ENCODE data around the gene LUZP2. TPM values are rescaled to one million over a fixed set of nuclear protein-coding genes. Genes with fewer than 3 reads are reported as not detected.

Gene LUZP2
- total and polyA plus RNA-seq, 9 of the 15 experiments (the other 6 are each of a cell fraction or from before 2014, with no cell fraction given), result not detected

DNA sequence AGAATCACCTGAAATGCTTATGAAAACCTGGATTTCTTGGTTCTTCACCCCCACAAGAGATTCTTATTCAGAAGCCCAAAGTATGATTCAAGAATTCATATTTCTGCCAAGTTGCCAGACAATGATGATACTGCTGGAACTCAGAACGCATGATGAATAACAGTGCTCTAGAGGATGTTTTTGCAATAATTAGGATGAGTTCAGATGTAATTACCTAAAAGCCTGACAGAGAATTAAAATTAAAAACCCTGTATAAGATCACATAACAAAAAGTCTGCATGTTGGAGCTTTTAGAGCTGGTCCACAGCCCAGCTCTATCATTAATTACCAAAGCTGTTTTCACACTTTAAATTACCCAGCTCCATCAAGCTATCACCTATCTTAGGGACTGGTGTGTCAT, 211.8 kb downstream of the LUZP2 start (continued):
- no peak for TF ChIP-seq JUND (IDR thresholded peaks at IDR 0.05; ENCODE audit: borderline replicate concordance, low read depth, low read length)
- TF ChIP-seq JUND (tag; IDR thresholded peaks at IDR 0.05; ENCODE audit: borderline replicate concordance, low read depth, low read length), result no peak
- TF ChIP-seq PHB2 (IDR thresholded peaks at IDR 0.05; ENCODE audit: low read depth), result no peak
- no peak for TF ChIP-seq PHB (CRISPR knock-in tag; IDR thresholded peaks at IDR 0.05)
- no peak for TF ChIP-seq NUFIP1 (IDR thresholded peaks at IDR 0.05; ENCODE audit: partially characterized antibody)
- no peak for TF ChIP-seq MIER1 (IDR thresholded peaks at IDR 0.05; ENCODE audit: low read depth)
- TF ChIP-seq MBD1 (CRISPR knock-in tag; IDR thresholded peaks at IDR 0.05), result no peak
- no peak for TF ChIP-seq ZNF57 (CRISPR knock-in tag; IDR thresholded peaks at IDR 0.05)
- TF ChIP-seq TARDBP (IDR thresholded peaks at IDR 0.05), result no peak

GRCh38 chr11:24709928-24710565, 213.2 kb downstream of the LUZP2 start:
- FAIRE-seq, result no peak
- no peaks in the 10 kb centered on the region for H3K4me1 ChIP-seq (replicated peaks in 1 of 2; ENCODE audit: control insufficient read depth in 2 of 2, insufficient read depth in 2 of 2, low read length in 2 of 2)
- DNase-seq (ENCODE audit: extremely low read depth in 1 of 4, low spot score in 3 of 4), result no peak
- no peaks in the 10 kb centered on the region; the same call in 1 of the 2 replicates for H3K9me3 ChIP-seq (replicated peaks; ENCODE audit: control insufficient read depth, insufficient read depth, low read depth, low read length)
- H3K9me1 ChIP-seq (ENCODE audit: control insufficient read depth, insufficient read depth, low read length), result no peaks in the 10 kb centered on the region
- H3K36me3 ChIP-seq (ENCODE audit: control insufficient read depth, insufficient read depth, low read length), result no peaks in the 10 kb centered on the region
- no peak overlapping the region for H3K9ac ChIP-seq (ENCODE audit: insufficient read depth in 1 of 2, low read depth in 2 of 2, low read length in 2 of 2)
- intact Hi-C loops (cut with micrococcal nuclease) (no loop called here), in situ Hi-C loops (cut with MboI) (no loop called here)
- ATAC-seq, result no peak
- H3K79me2 ChIP-seq (ENCODE audit: control insufficient read depth, insufficient read depth, low read length), result no peaks in the 10 kb centered on the region
- no peak overlapping the region for H3K27ac ChIP-seq (ENCODE audit: extremely low read depth, low read depth, low read length)
- ChIA-PET CTCF (ENCODE audit: low intra/inter-chr PET ratio) (no interaction called here), POLR2A (no interaction called here)
- 0% methylated on average over 2 of the region's 2 CpGs for WGBS (ENCODE audit: insufficient coverage, low coverage, missing lambda C conversion rate)
- no peak overlapping the region for H3K4me2 ChIP-seq (ENCODE audit: insufficient read depth, low read length)
- no peaks in the 10 kb centered on the region for H3K27me3 ChIP-seq (ENCODE audit: control insufficient read depth in 2 of 2, insufficient read depth in 2 of 2, low read length in 2 of 2)
- H4K20me1 ChIP-seq (replicated peaks; ENCODE audit: control insufficient read depth, insufficient read depth, low read length), result no peaks in the 10 kb centered on the region
- no peak overlapping the region for H2AFZ ChIP-seq (ENCODE audit: low read depth, low read length)
- TF ChIP-seq GABPB1 (CRISPR knock-in tag; IDR thresholded peaks at IDR 0.05) (no peak), MCM2 (IDR thresholded peaks at IDR 0.05; ENCODE audit: low read depth) (no peak), ZNF184 (CRISPR knock-in tag; IDR thresholded peaks at IDR 0.05) (no peak), LARP7 (IDR thresholded peaks at IDR 0.05) (no peak), TAF7 (tag; IDR thresholded peaks at IDR 0.05) (no peak), NR2F6 (CRISPR knock-in tag; IDR thresholded peaks at IDR 0.05) (no peak), ZC3H8 (IDR thresholded peaks at IDR 0.05) (no peak), ZNF274 (IDR thresholded peaks at IDR 0.05; ENCODE audit: borderline replicate concordance, low read depth, low read length) (no peak), KHSRP (IDR thresholded peaks at IDR 0.05) (no peak), ZNF707 (CRISPR knock-in tag; conservative IDR thresholded peaks at IDR 0.05) (no peak), ZC3H4 (CRISPR knock-in tag; IDR thresholded peaks at IDR 0.05; ENCODE audit: borderline replicate concordance) (no peak), SIN3B (IDR thresholded peaks at IDR 0.05; ENCODE audit: low read depth) (no peak)
- TF ChIP-seq, protein P1, sequence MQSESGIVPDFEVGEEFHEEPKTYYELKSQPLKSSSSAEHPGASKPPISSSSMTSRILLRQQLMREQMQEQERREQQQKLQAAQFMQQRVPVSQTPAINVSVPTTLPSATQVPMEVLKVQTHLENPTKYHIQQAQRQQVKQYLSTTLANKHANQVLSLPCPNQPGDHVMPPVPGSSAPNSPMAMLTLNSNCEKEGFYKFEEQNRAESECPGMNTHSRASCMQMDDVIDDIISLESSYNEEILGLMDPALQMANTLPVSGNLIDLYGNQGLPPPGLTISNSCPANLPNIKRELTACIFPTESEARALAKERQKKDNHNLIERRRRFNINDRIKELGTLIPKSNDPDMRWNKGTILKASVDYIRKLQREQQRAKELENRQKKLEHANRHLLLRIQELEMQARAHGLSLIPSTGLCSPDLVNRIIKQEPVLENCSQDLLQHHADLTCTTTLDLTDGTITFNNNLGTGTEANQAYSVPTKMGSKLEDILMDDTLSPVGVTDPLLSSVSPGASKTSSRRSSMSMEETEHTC (IDR thresholded peaks at IDR 0.05), result no peak
- no peak overlapping the region for H3K4me3 ChIP-seq
- no TSS peak for BruUV-seq (replicated peaks)
